GM18508 (cell line): Measurements from ENCODE around the gene FBXO11.
A peak's percentile ranks its signal among the peaks of the same experiment; 100 is the strongest.
"Not testable (repeated sequence)": the region's sequence is repeated elsewhere in the genome, so short reads cannot be mapped to it uniquely, and the experiment has no call there.

Source experiments
- ATAC-seq: cut with Tn5 transposase; IDR thresholded peaks from one replicate; pipeline ENCODE4 v1.9.1; 2021; ENCODE audit warnings: moderate number of reproducible peaks; ENCODE audit not compliant: insufficient read depth, unreplicated experiment

Gene FBXO11

GRCh38 chr2:47906157-47907038 is at the start of gene FBXO11:
Gene FBXO11, minus strand, starts transcription at chr2:47906498. Its CDS starts 778 bp downstream, at chr2:47905720.
- ATAC-seq: peak; percentile 81

GRCh38 chr2:47950340-47951301 is 44.3 kb upstream of the FBXO11 start:
- ATAC-seq: no peak

GRCh38 chr2:47946593-47946992 is 40.3 kb upstream of the FBXO11 start:
- no peak for ATAC-seq

- no peak for ATAC-seq
Observed at GRCh38 chr2:47945046-47945781, 38.9 kb upstream of the FBXO11 start.

- ATAC-seq: no peak
Observed at GRCh38 chr2:47941936-47942335, 35.6 kb upstream of the FBXO11 start.

GRCh38 chr2:47937677-47938076 is 31.4 kb upstream of the FBXO11 start:
- no peak for ATAC-seq

- ATAC-seq: no peak
Observed at GRCh38 chr2:47935071-47935470, 28.8 kb upstream of the FBXO11 start.

- ATAC-seq: no peak
Observed at GRCh38 chr2:47918043-47918442, 11.7 kb upstream of the FBXO11 start.

GRCh38 chr2:47917276-47917961 is 11.1 kb upstream of the FBXO11 start:
- ATAC-seq: no peak

GRCh38 chr2:47916412-47916811 is 10.1 kb upstream of the FBXO11 start:
- ATAC-seq: no peak

- ATAC-seq: not testable (repeated sequence)
Observed at GRCh38 chr2:47910662-47911061, 4.4 kb upstream of the FBXO11 start.

- no peak for ATAC-seq
Observed at GRCh38 chr2:47908682-47909081, 2.4 kb upstream of the FBXO11 start.

GRCh38 chr2:47907039-47907781 is 912 bp upstream of the FBXO11 start:
- no peak for ATAC-seq

- ATAC-seq: no peak
Observed at GRCh38 chr2:47905386-47906156, 727 bp downstream of the FBXO11 start.

GRCh38 chr2:47903781-47904490 is 2.4 kb downstream of the FBXO11 start:
- ATAC-seq: no peak

GRCh38 chr2:47901892-47902291 is 4.4 kb downstream of the FBXO11 start:
- ATAC-seq: not testable (repeated sequence)

- no peak for ATAC-seq
Observed at GRCh38 chr2:47900857-47901256, 5.4 kb downstream of the FBXO11 start.
